Glutamatergic neuron (in vitro differentiated cells): ENCODE data around the gene BRD1. TPM values are rescaled to one million over a fixed set of nuclear protein-coding genes. Genes with fewer than 3 reads are reported as not detected.

ENCODE experiments used
- DNase-seq: peaks from one replicate; pipeline ENCODE4 v3.0.0; 2022
- H3K27ac Mint-ChIP-seq: one replicate; pipeline ENCODE4 v1.8.0; 2020; ENCODE audit warnings: mild to moderate bottlenecking, mixed read lengths, inconsistent platforms; ENCODE audit not compliant: unreplicated experiment
- H3K27me3 Mint-ChIP-seq: one replicate; pipeline ENCODE4 v1.8.0; 2020; ENCODE audit warnings: mild to moderate bottlenecking, moderate library complexity, mixed read lengths, inconsistent platforms; ENCODE audit not compliant: unreplicated experiment
- H3K36me3 Mint-ChIP-seq: one replicate; pipeline ENCODE4 v1.8.0; 2020; ENCODE audit warnings: mild to moderate bottlenecking, mixed read lengths, inconsistent platforms; ENCODE audit not compliant: unreplicated experiment
- H3K4me1 Mint-ChIP-seq: one replicate; pipeline ENCODE4 v1.8.0; 2020; ENCODE audit warnings: mild to moderate bottlenecking, low read depth, mixed read lengths, inconsistent platforms; ENCODE audit not compliant: unreplicated experiment
- H3K4me3 Mint-ChIP-seq: one replicate; pipeline ENCODE4 v1.8.0; 2020; ENCODE audit warnings: mild to moderate bottlenecking, mixed read lengths, inconsistent platforms; ENCODE audit not compliant: unreplicated experiment
- H3K9me3 Mint-ChIP-seq: one replicate; pipeline ENCODE4 v1.8.0; 2020; ENCODE audit warnings: mild to moderate bottlenecking, moderate library complexity, mixed read lengths, inconsistent platforms; ENCODE audit not compliant: unreplicated experiment
- total RNA-seq: library from RNA; stranded (reverse); fragmentation: NEBNext Ultra II Directional; extraction: Animal tissue kit (Norgen Biotek cat#: 25700); gene quantifications from one replicate; pipeline ENCODE4 v1.2.1, GENCODE V29; 2021; ENCODE audit not compliant: unreplicated experiment
- TF ChIP-seq, protein P1 (sequence below): fragments of 200-600 bp; sonication (generic); IDR thresholded peaks from one replicate; pipeline ENCODE4 v1.5.0; 2021; ENCODE audit not compliant: partially characterized antibody, unreplicated experiment

The BRD1 gene
- total RNA-seq, 1 donor from 2014 or later: 73.7 TPM

DNA sequence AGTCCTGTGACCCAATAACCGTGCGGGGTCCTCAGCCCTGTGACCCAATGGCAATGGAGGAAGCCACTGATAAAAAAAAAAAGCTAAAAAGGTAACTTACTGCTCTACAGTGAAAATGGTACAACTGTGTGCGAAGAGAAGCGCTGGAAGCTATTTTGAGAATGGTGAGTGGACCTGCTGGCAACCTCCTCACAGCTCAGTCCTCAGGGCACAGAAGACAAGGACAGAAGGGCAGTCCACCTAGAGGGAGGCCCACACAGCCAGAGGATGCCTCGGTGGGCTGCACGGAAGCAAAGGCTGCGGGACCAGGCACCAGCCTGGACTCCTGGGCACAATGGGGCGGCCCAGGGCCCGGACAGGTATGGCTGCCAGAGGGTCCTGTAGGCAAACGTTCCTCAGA is 35.6 kb downstream of the BRD1 start:
- Mint-ChIP-seq H3K4me3 (no peak overlapping the region), H3K4me1 (peaks cover 13% of the 10 kb centered on the region), H3K36me3 (peaks cover 6% of the 10 kb centered on the region), H3K27me3 (peaks cover 2% of the 10 kb centered on the region), H3K27ac (no peak overlapping the region), H3K9me3 (peaks cover 6% of the 10 kb centered on the region)
- TF ChIP-seq, protein P1, sequence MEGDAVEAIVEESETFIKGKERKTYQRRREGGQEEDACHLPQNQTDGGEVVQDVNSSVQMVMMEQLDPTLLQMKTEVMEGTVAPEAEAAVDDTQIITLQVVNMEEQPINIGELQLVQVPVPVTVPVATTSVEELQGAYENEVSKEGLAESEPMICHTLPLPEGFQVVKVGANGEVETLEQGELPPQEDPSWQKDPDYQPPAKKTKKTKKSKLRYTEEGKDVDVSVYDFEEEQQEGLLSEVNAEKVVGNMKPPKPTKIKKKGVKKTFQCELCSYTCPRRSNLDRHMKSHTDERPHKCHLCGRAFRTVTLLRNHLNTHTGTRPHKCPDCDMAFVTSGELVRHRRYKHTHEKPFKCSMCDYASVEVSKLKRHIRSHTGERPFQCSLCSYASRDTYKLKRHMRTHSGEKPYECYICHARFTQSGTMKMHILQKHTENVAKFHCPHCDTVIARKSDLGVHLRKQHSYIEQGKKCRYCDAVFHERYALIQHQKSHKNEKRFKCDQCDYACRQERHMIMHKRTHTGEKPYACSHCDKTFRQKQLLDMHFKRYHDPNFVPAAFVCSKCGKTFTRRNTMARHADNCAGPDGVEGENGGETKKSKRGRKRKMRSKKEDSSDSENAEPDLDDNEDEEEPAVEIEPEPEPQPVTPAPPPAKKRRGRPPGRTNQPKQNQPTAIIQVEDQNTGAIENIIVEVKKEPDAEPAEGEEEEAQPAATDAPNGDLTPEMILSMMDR: no peak
- no peak for DNase-seq

DNA sequence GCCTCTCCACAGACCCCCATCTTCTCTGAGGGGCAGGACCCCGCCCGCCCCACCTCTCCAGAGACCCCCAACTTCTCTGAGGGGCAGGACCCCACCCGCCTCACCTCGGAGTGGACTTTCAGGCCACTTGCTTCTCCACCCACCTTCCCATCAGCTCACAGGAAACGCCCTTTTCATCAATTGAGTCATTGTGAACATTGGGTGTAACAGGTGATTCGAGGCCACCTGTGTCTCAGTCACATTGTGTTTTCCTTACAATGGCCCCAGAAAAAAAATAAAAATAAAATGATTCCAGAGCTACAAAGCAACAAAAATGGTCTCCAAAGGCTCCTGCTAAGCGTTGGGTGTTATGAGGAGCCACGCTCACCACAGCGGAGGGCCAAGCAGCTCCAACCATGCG is 36.0 kb downstream of the BRD1 start:
- peaks cover 2% of the 10 kb centered on the region for H3K27me3 Mint-ChIP-seq
- peaks cover 13% of the 10 kb centered on the region for H3K4me1 Mint-ChIP-seq
- peaks cover 6% of the 10 kb centered on the region for H3K36me3 Mint-ChIP-seq
- peaks cover 6% of the 10 kb centered on the region for H3K9me3 Mint-ChIP-seq
- TF ChIP-seq, protein P1: no peak
- H3K27ac Mint-ChIP-seq: no peak overlapping the region
- H3K4me3 Mint-ChIP-seq: no peak overlapping the region
- no peak for DNase-seq

DNA sequence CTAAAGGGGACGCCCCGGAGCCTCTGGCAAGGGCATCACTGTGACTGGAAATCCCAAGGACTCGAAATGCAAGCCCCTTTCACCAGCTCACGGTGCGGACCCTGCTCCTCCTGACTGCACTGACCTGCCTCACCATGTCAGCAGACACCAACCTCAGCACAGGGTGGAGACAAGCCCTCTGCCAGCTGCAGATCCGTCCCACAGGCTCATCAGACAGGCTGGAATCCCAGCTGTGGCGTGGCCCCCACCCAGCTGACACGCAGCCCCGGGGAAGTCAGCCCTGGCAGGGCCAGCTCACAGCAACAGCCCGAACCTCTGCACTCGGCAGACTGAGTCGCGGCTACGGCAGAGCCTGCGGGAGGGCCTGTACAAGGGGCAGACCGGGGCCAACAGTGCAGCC is 36.8 kb downstream of the BRD1 start:
- TF ChIP-seq, protein P1: no peak
- no peak overlapping the region for H3K27ac Mint-ChIP-seq
- peaks cover 21% of the 10 kb centered on the region for H3K4me1 Mint-ChIP-seq
- no peak overlapping the region for H3K4me3 Mint-ChIP-seq
- no peak for DNase-seq
- peaks cover 6% of the 10 kb centered on the region for H3K9me3 Mint-ChIP-seq
- peaks cover 2% of the 10 kb centered on the region for H3K27me3 Mint-ChIP-seq
- H3K36me3 Mint-ChIP-seq: peaks cover 6% of the 10 kb centered on the region

DNA sequence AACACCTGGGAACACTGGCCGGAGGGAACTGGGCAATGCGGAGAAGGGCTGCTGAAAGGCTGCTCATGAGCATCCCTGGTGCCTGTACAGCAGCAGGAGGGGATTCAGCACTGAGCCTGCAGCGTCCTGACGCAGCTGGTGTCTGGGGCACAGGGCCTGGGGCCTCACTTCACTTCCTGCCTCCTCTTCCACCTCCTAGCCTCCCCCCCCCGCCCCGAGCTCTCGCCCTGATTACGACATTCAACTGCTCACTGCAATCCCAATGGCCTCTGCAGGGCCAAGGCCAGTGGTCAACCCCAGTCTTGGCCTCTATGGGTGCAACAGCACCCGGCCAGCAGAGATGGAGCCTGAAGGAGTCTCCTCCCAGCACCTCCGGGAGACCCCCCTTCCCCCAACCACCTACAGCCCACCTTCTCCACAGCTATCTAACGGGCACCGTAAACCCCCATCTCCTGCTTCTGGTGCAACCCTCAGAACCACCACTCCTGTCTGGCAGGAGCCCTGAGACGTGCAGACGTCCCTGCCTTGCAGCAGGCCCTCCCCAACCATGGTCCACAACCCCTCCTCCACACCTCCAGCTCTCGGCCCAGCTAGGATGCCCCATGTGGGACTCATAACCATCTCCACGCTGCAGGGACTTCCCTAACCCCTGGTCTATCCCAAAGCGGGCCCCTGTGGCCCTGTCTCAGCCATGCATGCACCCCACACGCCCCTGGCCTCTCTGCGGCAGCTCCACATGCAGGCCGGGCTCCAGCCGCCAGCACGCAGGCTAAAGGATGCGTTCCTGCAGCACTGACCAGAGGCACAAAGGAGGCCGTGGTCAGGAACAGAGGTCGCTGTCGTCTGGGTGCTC is 38.2 kb downstream of the BRD1 start:
- Mint-ChIP-seq H3K27me3 (peaks cover 2% of the 10 kb centered on the region), H3K36me3 (peaks cover 6% of the 10 kb centered on the region)

DNA sequence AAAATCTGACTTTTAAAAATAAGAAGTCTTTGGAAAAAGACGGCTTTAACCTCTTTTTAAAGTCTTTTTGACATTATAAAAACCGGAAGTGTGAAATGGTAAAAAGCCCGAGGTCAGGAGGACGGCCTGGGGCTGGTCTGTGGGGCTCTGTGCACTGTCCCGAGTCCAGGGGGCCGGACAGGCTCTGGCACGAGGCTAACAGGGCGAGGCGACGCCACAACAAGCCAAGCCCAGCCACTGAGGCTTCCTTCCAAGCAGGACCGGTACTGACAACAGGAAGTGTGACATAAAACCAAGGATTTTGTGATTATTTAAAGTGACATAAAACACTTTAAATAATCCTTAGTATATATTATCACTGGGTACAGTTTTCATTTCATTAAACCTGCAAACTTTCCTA is 39.2 kb downstream of the BRD1 start:
- H3K4me3 Mint-ChIP-seq: no peak overlapping the region
- peaks cover 6% of the 10 kb centered on the region for H3K9me3 Mint-ChIP-seq
- H3K36me3 Mint-ChIP-seq: peaks cover 10% of the 10 kb centered on the region
- TF ChIP-seq, protein P1: no peak
- peaks cover 22% of the 10 kb centered on the region for H3K4me1 Mint-ChIP-seq
- no peak overlapping the region for H3K27ac Mint-ChIP-seq
- no peak for DNase-seq
- peaks cover 2% of the 10 kb centered on the region for H3K27me3 Mint-ChIP-seq

More for the DNA sequence above, 38.2 kb downstream of the BRD1 start:
- no peak for DNase-seq
- TF ChIP-seq, protein P1: no peak
- Mint-ChIP-seq H3K4me1 (peaks cover 22% of the 10 kb centered on the region), H3K4me3 (no peak overlapping the region), H3K9me3 (peaks cover 6% of the 10 kb centered on the region), H3K27ac (peak overlapping the region; percentile 82)
